Measurements from ENCODE around the gene PPEF2. TPM values are rescaled to one million over a fixed set of nuclear protein-coding genes. Genes with fewer than 3 reads are reported as not detected.
A peak's percentile ranks its signal among the peaks of the same experiment; 100 is the strongest.

PPEF2 gene
- total and polyA plus RNA-seq, 2 experiments from 2014 or later, result not detected

DNA sequence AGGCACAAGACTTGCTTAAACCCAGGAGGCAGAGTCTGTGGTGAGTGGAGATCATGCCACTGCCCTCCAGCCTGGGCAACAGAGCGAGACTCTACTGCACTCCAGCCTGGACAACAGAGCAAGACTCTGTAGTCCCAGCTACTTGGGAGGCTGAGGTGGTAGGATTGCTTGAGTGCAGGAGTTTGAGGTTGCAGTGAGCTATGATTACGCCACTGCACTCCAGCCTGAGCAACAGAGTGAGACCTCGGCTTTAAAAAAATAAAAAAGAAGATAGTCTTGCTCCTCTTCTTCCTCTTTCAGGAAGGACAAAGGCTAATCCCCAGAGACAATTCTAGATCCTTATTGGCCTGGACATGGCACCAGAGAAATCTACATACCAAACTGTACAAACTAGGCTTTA lies 5.7 kb upstream of the PPEF2 start:
- H3K27ac Mint-ChIP-seq, result peak overlapping the region; percentile 34; the same call in 1 of the 2 replicates
- H3K79me2 ChIP-seq (replicated peaks; ENCODE audit: insufficient read depth), result no peaks in the 10 kb centered on the region
- peaks cover 2% of the 10 kb centered on the region for H3K27me3 Mint-ChIP-seq (ENCODE audit: insufficient read depth, low read depth, poor library complexity)
- no peaks in the 10 kb centered on the region for H3F3A ChIP-seq (replicated peaks; ENCODE audit: low read depth)
- H3K27me3 ChIP-seq (ENCODE audit: insufficient read depth), result no peaks in the 10 kb centered on the region
- H4K20me1 ChIP-seq (replicated peaks; ENCODE audit: insufficient read depth), result no peaks in the 10 kb centered on the region
- no peak overlapping the region for H2AFZ ChIP-seq
- no peak overlapping the region for H3K4me3 ChIP-seq
- peaks cover 8% of the 10 kb centered on the region; the same call in 1 of the 2 replicates for H3K36me3 ChIP-seq (ENCODE audit: insufficient read depth)
- peaks cover 34% of the 10 kb centered on the region for H3K9me3 Mint-ChIP-seq
- TF ChIP-seq, protein P1, sequence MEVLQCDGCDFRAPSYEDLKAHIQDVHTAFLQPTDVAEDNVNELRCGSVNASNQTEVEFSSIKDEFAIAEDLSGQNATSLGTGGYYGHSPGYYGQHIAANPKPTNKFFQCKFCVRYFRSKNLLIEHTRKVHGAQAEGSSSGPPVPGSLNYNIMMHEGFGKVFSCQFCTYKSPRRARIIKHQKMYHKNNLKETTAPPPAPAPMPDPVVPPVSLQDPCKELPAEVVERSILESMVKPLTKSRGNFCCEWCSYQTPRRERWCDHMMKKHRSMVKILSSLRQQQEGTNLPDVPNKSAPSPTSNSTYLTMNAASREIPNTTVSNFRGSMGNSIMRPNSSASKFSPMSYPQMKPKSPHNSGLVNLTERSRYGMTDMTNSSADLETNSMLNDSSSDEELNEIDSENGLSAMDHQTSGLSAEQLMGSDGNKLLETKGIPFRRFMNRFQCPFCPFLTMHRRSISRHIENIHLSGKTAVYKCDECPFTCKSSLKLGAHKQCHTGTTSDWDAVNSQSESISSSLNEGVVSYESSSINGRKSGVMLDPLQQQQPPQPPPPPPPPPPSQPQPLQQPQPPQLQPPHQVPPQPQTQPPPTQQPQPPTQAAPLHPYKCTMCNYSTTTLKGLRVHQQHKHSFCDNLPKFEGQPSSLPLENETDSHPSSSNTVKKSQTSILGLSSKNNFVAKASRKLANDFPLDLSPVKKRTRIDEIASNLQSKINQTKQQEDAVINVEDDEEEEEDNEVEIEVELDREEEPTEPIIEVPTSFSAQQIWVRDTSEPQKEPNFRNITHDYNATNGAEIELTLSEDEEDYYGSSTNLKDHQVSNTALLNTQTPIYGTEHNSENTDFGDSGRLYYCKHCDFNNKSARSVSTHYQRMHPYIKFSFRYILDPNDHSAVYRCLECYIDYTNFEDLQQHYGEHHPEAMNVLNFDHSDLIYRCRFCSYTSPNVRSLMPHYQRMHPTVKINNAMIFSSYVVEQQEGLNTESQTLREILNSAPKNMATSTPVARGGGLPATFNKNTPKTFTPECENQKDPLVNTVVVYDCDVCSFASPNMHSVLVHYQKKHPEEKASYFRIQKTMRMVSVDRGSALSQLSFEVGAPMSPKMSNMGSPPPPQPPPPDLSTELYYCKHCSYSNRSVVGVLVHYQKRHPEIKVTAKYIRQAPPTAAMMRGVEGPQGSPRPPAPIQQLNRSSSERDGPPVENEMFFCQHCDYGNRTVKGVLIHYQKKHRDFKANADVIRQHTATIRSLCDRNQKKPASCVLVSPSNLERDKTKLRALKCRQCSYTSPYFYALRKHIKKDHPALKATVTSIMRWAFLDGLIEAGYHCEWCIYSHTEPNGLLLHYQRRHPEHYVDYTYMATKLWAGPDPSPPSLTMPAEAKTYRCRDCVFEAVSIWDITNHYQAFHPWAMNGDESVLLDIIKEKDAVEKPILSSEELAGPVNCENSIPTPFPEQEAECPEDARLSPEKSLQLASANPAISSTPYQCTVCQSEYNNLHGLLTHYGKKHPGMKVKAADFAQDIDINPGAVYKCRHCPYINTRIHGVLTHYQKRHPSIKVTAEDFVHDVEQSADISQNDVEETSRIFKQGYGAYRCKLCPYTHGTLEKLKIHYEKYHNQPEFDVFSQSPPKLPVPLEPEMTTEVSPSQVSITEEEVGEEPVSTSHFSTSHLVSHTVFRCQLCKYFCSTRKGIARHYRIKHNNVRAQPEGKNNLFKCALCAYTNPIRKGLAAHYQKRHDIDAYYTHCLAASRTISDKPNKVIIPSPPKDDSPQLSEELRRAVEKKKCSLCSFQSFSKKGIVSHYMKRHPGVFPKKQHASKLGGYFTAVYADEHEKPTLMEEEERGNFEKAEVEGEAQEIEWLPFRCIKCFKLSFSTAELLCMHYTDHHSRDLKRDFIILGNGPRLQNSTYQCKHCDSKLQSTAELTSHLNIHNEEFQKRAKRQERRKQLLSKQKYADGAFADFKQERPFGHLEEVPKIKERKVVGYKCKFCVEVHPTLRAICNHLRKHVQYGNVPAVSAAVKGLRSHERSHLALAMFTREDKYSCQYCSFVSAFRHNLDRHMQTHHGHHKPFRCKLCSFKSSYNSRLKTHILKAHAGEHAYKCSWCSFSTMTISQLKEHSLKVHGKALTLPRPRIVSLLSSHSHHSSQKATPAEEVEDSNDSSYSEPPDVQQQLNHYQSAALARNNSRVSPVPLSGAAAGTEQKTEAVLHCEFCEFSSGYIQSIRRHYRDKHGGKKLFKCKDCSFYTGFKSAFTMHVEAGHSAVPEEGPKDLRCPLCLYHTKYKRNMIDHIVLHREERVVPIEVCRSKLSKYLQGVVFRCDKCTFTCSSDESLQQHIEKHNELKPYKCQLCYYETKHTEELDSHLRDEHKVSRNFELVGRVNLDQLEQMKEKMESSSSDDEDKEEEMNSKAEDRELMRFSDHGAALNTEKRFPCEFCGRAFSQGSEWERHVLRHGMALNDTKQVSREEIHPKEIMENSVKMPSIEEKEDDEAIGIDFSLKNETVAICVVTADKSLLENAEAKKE (CRISPR knock-in tag; IDR thresholded peaks at IDR 0.05), result no peak
- no peak for TF ChIP-seq EZH2phosphoT487 (IDR thresholded peaks at IDR 0.05; ENCODE audit: unreplicated experiment)
- TF ChIP-seq REST (IDR thresholded peaks at IDR 0.05; ENCODE audit: unreplicated experiment), result no peak
- no peak for TF ChIP-seq CREB1 (CRISPR knock-in tag; IDR thresholded peaks at IDR 0.05; ENCODE audit: low read depth)
- no peak for TF ChIP-seq ZNF114 (CRISPR knock-in tag; IDR thresholded peaks at IDR 0.05)
- TF ChIP-seq STAT1 (IDR thresholded peaks at IDR 0.05; ENCODE audit: unreplicated experiment), result no peak
- no peak for TF ChIP-seq EZH2 (IDR thresholded peaks at IDR 0.05; ENCODE audit: low read depth, unreplicated experiment)
- TF ChIP-seq JUNB (IDR thresholded peaks at IDR 0.05; ENCODE audit: unreplicated experiment), result no peak
- no peak for TF ChIP-seq POLR2AphosphoS5 (IDR thresholded peaks at IDR 0.05; ENCODE audit: low read depth)
- no peak for TF ChIP-seq CTCF (conservative IDR thresholded peaks at IDR 0.05; ENCODE audit: low read depth in 2 of 2)
- TF ChIP-seq, protein P2, sequence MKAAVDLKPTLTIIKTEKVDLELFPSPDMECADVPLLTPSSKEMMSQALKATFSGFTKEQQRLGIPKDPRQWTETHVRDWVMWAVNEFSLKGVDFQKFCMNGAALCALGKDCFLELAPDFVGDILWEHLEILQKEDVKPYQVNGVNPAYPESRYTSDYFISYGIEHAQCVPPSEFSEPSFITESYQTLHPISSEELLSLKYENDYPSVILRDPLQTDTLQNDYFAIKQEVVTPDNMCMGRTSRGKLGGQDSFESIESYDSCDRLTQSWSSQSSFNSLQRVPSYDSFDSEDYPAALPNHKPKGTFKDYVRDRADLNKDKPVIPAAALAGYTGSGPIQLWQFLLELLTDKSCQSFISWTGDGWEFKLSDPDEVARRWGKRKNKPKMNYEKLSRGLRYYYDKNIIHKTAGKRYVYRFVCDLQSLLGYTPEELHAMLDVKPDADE (IDR thresholded peaks at IDR 0.05), result no peak
- TF ChIP-seq ZNF331 (CRISPR knock-in tag; IDR thresholded peaks at IDR 0.05; ENCODE audit: low read depth), result no peak
- no peak for TF ChIP-seq NANOG (IDR thresholded peaks at IDR 0.05; ENCODE audit: borderline replicate concordance)
- peaks cover 28% of the 10 kb centered on the region for H3K36me3 Mint-ChIP-seq (ENCODE audit: low read depth)
- H3K4me1 ChIP-seq (ENCODE audit: insufficient read depth), result no peaks in the 10 kb centered on the region
- no peaks in the 10 kb centered on the region for H3K9me2 ChIP-seq (ENCODE audit: insufficient read depth)
- H3K4me3 Mint-ChIP-seq, result no peak overlapping the region
- H3K4me1 Mint-ChIP-seq, result peaks cover 19% of the 10 kb centered on the region
- H3K4me2 ChIP-seq, result no peak overlapping the region
- ATAC-seq (no peak), DNase-seq (ENCODE audit: low spot score) (no peak)
- no peak overlapping the region for H3K27ac ChIP-seq (ENCODE audit: low read depth)
